Keratinocyte (primary cell): Measurements from ENCODE around the gene CCDC185. TPM values are rescaled to one million over a fixed set of nuclear protein-coding genes. Genes with fewer than 3 reads are reported as not detected.

Source experiments
- DNase-seq: peaks from one replicate; pipeline ENCODE4 v3.0.0-alpha.2; 2011; ENCODE audit warnings: low read depth, missing footprints, low spot score
- FAIRE-seq: peaks from 2 replicates; lab custom pipeline; 2011; peaks lifted over from hg19 to GRCh38; lab: Jason Lieb, UNC
- H2AFZ ChIP-seq: 2 replicates; pipeline ENCODE4 v1.6.0; 2012; ENCODE audit warnings: low read length, control low read depth, inconsistent platforms; ENCODE audit not compliant: control insufficient read depth
- H3K27ac ChIP-seq: 2 replicates; pipeline ENCODE4 v1.5.1; 2011; ENCODE audit warnings: low read length; ENCODE audit not compliant: control insufficient read depth, insufficient read depth
- H3K27me3 ChIP-seq: 3 replicates; pipeline ENCODE4 v1.6.0; 2011; ENCODE audit warnings: low read length; ENCODE audit not compliant: control insufficient read depth, insufficient read depth; ENCODE audit errors: extremely low read depth
- H3K36me3 ChIP-seq, 2 experiments: 2 replicates in 1 of 2; 3 replicates in 1 of 2; pipeline ENCODE4 v1.5.1; 2011; ENCODE audit warnings: low read length in 2 of 2, mild to moderate bottlenecking in 1 of 2; ENCODE audit not compliant: control insufficient read depth in 2 of 2, insufficient read depth in 2 of 2; ENCODE audit errors: extremely low read depth in 1 of 2
- H3K4me1 ChIP-seq: 3 replicates; pipeline ENCODE4 v1.5.1; 2011; ENCODE audit warnings: low read length; ENCODE audit not compliant: control insufficient read depth, insufficient read depth; ENCODE audit errors: extremely low read depth
- H3K4me2 ChIP-seq: 3 replicates; pipeline ENCODE4 v1.6.0; 2011; ENCODE audit warnings: low read depth, low read length; ENCODE audit not compliant: control insufficient read depth, insufficient read depth; ENCODE audit errors: extremely low read depth
- H3K4me3 ChIP-seq, 3 experiments: fragments of 200-600 bp in 1 of 3; sonication (generic) in 1 of 3; 2 replicates in 2 of 3; 3 replicates in 1 of 3; pipeline ENCODE4 v1.5.1; 2011 to 2016; ENCODE audit warnings: low read length in 3 of 3, mild to moderate bottlenecking in 3 of 3, control low read depth in 2 of 3, inconsistent platforms in 1 of 3, low read depth in 1 of 3, mixed read lengths in 1 of 3, mixed run types in 1 of 3, moderate library complexity in 1 of 3; ENCODE audit not compliant: control insufficient read depth in 2 of 3, insufficient read depth in 2 of 3; ENCODE audit errors: extremely low read depth in 1 of 3
- H3K79me2 ChIP-seq: 2 replicates; pipeline ENCODE4 v1.6.0; 2012; ENCODE audit warnings: low read length; ENCODE audit not compliant: control insufficient read depth, insufficient read depth
- H3K9ac ChIP-seq: 3 replicates; pipeline ENCODE4 v1.6.0; 2011; ENCODE audit warnings: low read length; ENCODE audit not compliant: control insufficient read depth, insufficient read depth; ENCODE audit errors: extremely low read depth
- H3K9me1 ChIP-seq: 3 replicates; pipeline ENCODE4 v1.6.0; 2011; ENCODE audit warnings: low read length; ENCODE audit not compliant: control insufficient read depth, insufficient read depth; ENCODE audit errors: extremely low read depth
- H3K9me3 ChIP-seq: 2 replicates; pipeline ENCODE4 v1.5.1; 2012; ENCODE audit warnings: low read depth, low read length; ENCODE audit not compliant: control insufficient read depth
- H4K20me1 ChIP-seq: 3 replicates; pipeline ENCODE4 v1.6.0; 2011; ENCODE audit warnings: low read length; ENCODE audit not compliant: control insufficient read depth, insufficient read depth; ENCODE audit errors: extremely low read depth
- EZH2 ChIP-seq: IDR thresholded peaks from one replicate; pipeline ENCODE4 v1.6.1; 2012; ENCODE audit warnings: inconsistent platforms, mild to moderate bottlenecking, low read length, moderate library complexity
- dilution Hi-C: fragments of 300-500 bp; cut with MboI; formaldehyde crosslinking; loops from one replicate; pipeline ENCODE4 v1.7.0; 2020; ENCODE audit warnings: low sequenced_read_pairs; ENCODE audit not compliant: extremely low pct_ligation_motif_present
- polyA plus RNA-seq, 5 experiments: library from polyadenylated mRNA; depleted of rRNA in 3 of 5; stranded (reverse) in 3 of 5; stranded (forward) in 1 of 5; unstranded in 1 of 5; fragments of >200 nt; gene quantifications; 1 replicate in 1 of 5; 2 replicates in 3 of 5; 3 replicates in 1 of 5; pipeline versions ENCODE4 v1.2.1 to v1.2.3, GENCODE V29; 2011 to 2012; ENCODE audit warnings: missing spikeins in 2 of 5, low read depth in 1 of 5, low replicate concordance in 1 of 5
- TF ChIP-seq, protein P1 (sequence below), 3 experiments: IDR thresholded peaks in 1 of 3; conservative IDR thresholded peaks in 1 of 3; optimal IDR thresholded peaks in 1 of 3; 2 replicates in 2 of 3; 3 replicates in 1 of 3; pipeline versions ENCODE3 to v1.5.1; 2011; ENCODE audit warnings: low read length in 3 of 3, mild to moderate bottlenecking in 3 of 3, moderate library complexity in 2 of 3, control low read depth in 1 of 3, inconsistent platforms in 1 of 3; ENCODE audit not compliant: insufficient read depth in 2 of 3; ENCODE audit errors: extremely low read depth in 1 of 3

Gene CCDC185
- polyA plus RNA-seq, 1 donor (not counting 4 experiments of a cell fraction or from before 2014, with no cell fraction given), result not detected

DNA sequence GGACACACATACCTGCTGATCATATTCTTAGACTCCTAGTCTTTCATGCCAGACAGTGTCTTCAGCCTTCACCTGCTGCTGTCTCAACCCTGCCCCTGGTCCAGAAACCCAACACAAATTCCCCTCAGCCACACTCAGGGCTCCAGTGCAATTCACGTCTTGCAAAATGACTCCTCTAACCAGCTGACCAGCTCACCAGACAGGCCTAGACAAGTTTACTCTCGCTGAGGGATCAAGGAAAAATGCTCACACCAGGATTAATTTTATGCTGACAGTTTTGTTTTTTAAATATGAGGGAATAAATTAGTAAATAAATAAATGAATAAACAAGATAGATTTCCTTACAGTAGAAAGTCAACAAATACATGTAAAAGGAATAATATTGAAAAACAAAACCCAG, 28.5 kb downstream of the CCDC185 start:
- Histone ChIP-seq H3K4me1 (peaks cover 13% of the 10 kb centered on the region), H4K20me1 (no peaks in the 10 kb centered on the region), H3K9me1 (no peaks in the 10 kb centered on the region), H3K27me3 (no peaks in the 10 kb centered on the region), H3K4me3 (no peak overlapping the region), H3K9me3 (no peaks in the 10 kb centered on the region), H2AFZ (no peak overlapping the region), H3K9ac (no peak overlapping the region), H3K4me2 (peak overlapping the region; percentile 59), H3K36me3 (no peaks in the 10 kb centered on the region), H3K27ac (no peak overlapping the region), H3K79me2 (no peaks in the 10 kb centered on the region)
- dilution Hi-C loops, result no loop called here
- DNase-seq (no peak), FAIRE-seq (peak; percentile 75)
- TF ChIP-seq EZH2, result no peak
- TF ChIP-seq, protein P1, sequence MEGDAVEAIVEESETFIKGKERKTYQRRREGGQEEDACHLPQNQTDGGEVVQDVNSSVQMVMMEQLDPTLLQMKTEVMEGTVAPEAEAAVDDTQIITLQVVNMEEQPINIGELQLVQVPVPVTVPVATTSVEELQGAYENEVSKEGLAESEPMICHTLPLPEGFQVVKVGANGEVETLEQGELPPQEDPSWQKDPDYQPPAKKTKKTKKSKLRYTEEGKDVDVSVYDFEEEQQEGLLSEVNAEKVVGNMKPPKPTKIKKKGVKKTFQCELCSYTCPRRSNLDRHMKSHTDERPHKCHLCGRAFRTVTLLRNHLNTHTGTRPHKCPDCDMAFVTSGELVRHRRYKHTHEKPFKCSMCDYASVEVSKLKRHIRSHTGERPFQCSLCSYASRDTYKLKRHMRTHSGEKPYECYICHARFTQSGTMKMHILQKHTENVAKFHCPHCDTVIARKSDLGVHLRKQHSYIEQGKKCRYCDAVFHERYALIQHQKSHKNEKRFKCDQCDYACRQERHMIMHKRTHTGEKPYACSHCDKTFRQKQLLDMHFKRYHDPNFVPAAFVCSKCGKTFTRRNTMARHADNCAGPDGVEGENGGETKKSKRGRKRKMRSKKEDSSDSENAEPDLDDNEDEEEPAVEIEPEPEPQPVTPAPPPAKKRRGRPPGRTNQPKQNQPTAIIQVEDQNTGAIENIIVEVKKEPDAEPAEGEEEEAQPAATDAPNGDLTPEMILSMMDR (optimal IDR thresholded peaks at IDR 0.05 in 1 of 3, IDR thresholded peaks at IDR 0.05 in 1 of 3, conservative IDR thresholded peaks at IDR 0.05 in 1 of 3; ENCODE audit: extremely low read depth in 1 of 3, insufficient read depth in 2 of 3, low read length in 3 of 3), result no peak

DNA sequence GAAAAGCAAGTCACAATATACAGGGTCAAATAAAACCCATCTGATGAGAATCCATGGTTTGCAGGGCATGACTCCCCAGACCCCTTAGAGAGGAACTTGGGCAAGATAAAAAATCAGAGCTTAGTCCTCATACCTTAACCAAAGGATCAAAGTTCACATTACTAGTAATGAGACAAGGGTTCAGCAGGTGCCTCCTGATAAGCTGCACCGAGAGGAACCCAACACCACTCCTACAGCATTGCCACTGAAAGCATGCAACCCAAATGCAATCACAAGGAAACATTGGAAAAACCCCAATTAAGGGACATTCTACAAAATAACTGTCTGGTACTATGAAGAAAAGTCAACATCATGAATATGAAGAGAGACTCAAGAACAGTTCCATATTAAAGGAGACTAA, 29.7 kb downstream of the CCDC185 start:
- H3K27me3 ChIP-seq, result no peaks in the 10 kb centered on the region
- no peak for DNase-seq
- no peak overlapping the region for H3K4me2 ChIP-seq
- H3K4me1 ChIP-seq, result peaks cover 15% of the 10 kb centered on the region
- H3K36me3 ChIP-seq, result no peaks in the 10 kb centered on the region
- no peak overlapping the region for H3K4me3 ChIP-seq
- TF ChIP-seq, protein P1 (optimal IDR thresholded peaks at IDR 0.05 in 1 of 3, IDR thresholded peaks at IDR 0.05 in 1 of 3, conservative IDR thresholded peaks at IDR 0.05 in 1 of 3; ENCODE audit: extremely low read depth in 1 of 3, insufficient read depth in 2 of 3, low read length in 3 of 3), result no peak
- no peak for TF ChIP-seq EZH2
- H3K9ac ChIP-seq, result no peak overlapping the region
- FAIRE-seq, result no peak
- H3K79me2 ChIP-seq, result no peaks in the 10 kb centered on the region
- no peaks in the 10 kb centered on the region for H4K20me1 ChIP-seq
- no peaks in the 10 kb centered on the region for H3K9me1 ChIP-seq
- H3K9me3 ChIP-seq, result no peaks in the 10 kb centered on the region
- dilution Hi-C loops, result no loop called here
- H3K27ac ChIP-seq, result no peak overlapping the region
- H2AFZ ChIP-seq, result no peak overlapping the region
